Ovary (tissue), 3 donors: ENCODE results near the gene ADAM10.

Experiments
- CTCF ChIP-seq, 3 donors: fragments of 450-650 bp in 2 of 3; fragments of 200-600 bp in 1 of 3; IDR thresholded peaks; one replicate each; pipeline versions ENCODE4 v1.5.1 to v1.8.0; 2016 to 2022; ENCODE audit warnings: antibody characterized with exemption in 3 of 3, mild to moderate bottlenecking in 1 of 3
- POLR2A ChIP-seq: fragments of 450-650 bp; IDR thresholded peaks from one replicate; pipeline ENCODE4 v1.6.1; 2017; ENCODE audit warnings: antibody characterized with exemption, mild to moderate bottlenecking, moderate library complexity
- donor health status: DM: no; HTN: no; CAD: no.

- no peak for TF ChIP-seq CTCF (IDR thresholded peaks at IDR 0.05)
- TF ChIP-seq POLR2A: no peak
Measured at GRCh38 chr15:58608711-58609110, 140.8 kb downstream of the ADAM10 start.
